ENCODE results near the gene SEC22A. TPM values are rescaled to one million over a fixed set of nuclear protein-coding genes. Genes with fewer than 3 reads are reported as not detected.

SEC22A gene
- total RNA-seq, 5 donors from 2014 or later (not counting 1 experiment from before 2014, with no cell fraction given) = 14.4 to 22.5 (median 18.7) TPM

DNA sequence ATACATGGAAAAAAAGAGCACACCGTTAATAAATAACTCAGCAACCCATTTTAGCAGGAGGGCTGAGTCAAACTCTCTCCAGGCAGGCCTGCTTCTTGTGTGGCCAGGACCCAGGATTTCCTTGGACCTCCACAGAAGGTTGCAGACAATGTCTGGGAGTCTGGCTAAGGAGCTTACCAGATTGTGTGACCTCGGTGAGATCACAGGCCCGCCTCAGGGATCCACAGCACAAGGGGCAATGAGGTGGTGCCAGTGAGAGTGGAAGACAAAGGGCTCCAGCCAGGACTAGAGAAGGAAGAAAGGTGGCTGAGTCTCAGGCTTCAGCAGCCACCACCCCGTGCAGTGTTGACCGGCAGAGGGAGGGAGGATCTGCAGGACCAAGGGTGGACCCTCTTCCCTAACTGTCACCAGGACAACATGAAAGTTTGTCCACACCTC lies 32.2 kb upstream of the SEC22A start:
- POLR2A ChIA-PET = no interaction called here
- ATAC-seq (replicated peaks in 1 of 4) (no peak), DNase-seq (no peak)
- peaks cover 24% of the 10 kb centered on the region for H3K36me3 Mint-ChIP-seq
- 87% methylated on average over 3 of the region's 5 CpGs for WGBS (ENCODE audit: insufficient coverage)
- H3K27me3 Mint-ChIP-seq = no peaks in the 10 kb centered on the region
- peaks cover 0 to under 1% of the 10 kb centered on the region in 2 donors for H3K36me3 ChIP-seq (ENCODE audit: control insufficient read depth in 2 of 2, extremely low read depth in 1 of 2, insufficient read depth in 1 of 2, low read length in 1 of 2)
- no peak overlapping the region for H3K4me3 Mint-ChIP-seq
- peaks cover 4 to 11% (median 6%) of the 10 kb centered on the region in 3 donors for H3K9me3 Mint-ChIP-seq
- no peak overlapping the region for H3K4me3 ChIP-seq (ENCODE audit: control insufficient read depth in 1 of 2, extremely low read depth in 1 of 2, low read length in 1 of 2)
- no peaks in the 10 kb centered on the region for H3K9me3 ChIP-seq
- no peaks in the 10 kb centered on the region for H3K27me3 ChIP-seq (replicated peaks in 1 of 2; ENCODE audit: control insufficient read depth in 2 of 2, extremely low read depth in 1 of 2, insufficient read depth in 2 of 2, low read length in 1 of 2)
- no peaks in the 10 kb centered on the region for H3K4me1 ChIP-seq (ENCODE audit: control insufficient read depth in 1 of 2, extremely low read depth in 1 of 2, insufficient read depth in 2 of 2, low read length in 2 of 2)
- CTCF ChIA-PET = no interaction called here
- no peak overlapping the region for H3K27ac Mint-ChIP-seq
- no peaks in the 10 kb centered on the region for H3K4me1 Mint-ChIP-seq
- no peak overlapping the region for H3K27ac ChIP-seq (ENCODE audit: low read length)

DNA sequence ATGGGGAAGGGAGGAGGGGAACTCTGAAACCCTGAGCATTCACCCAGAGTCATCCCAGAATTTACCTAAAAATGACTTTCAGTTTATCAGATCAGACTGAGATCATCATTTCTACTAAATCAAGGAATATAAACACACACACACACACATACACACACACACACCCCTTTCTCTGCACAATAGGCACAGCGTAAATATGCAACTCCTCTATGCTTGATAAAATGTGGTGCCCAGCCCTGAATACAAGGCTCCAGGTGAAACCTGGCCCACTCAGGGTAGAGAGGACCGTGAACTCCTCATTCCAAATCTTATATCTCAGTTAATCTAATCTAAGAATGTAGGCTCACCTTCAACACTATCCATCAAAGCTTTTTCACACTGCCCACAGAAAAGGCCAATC lies 31.8 kb upstream of the SEC22A start:
- Histone ChIP-seq H3K36me3 (ENCODE audit: control insufficient read depth in 2 of 2, extremely low read depth in 1 of 2, insufficient read depth in 1 of 2, low read length in 1 of 2) (no peaks in the 10 kb centered on the region), H3K9me3 (no peaks in the 10 kb centered on the region), H3K4me3 (ENCODE audit: control insufficient read depth in 1 of 2, extremely low read depth in 1 of 2, low read length in 1 of 2) (no peak overlapping the region), H3K27me3 (replicated peaks in 1 of 2; ENCODE audit: control insufficient read depth in 2 of 2, extremely low read depth in 1 of 2, insufficient read depth in 2 of 2, low read length in 1 of 2) (no peaks in the 10 kb centered on the region), H3K27ac (ENCODE audit: low read length) (no peak overlapping the region), H3K4me1 (ENCODE audit: control insufficient read depth in 1 of 2, extremely low read depth in 1 of 2, insufficient read depth in 2 of 2, low read length in 2 of 2) (no peaks in the 10 kb centered on the region)
- Mint-ChIP-seq H3K4me1 (no peaks in the 10 kb centered on the region), H3K4me3 (no peak overlapping the region), H3K27me3 (no peaks in the 10 kb centered on the region), H3K36me3 (peaks cover 20% of the 10 kb centered on the region), H3K9me3 (peaks cover 3 to 10% (median 5%) of the 10 kb centered on the region in 3 donors), H3K27ac (no peak overlapping the region)
- no peak for DNase-seq
- WGBS (ENCODE audit: insufficient coverage) = no CpG with 5 or more reads among the region's 2 CpGs
- POLR2A ChIA-PET = no interaction called here
- CTCF ChIA-PET = no interaction called here
- ATAC-seq (replicated peaks in 1 of 4) = no peak

DNA sequence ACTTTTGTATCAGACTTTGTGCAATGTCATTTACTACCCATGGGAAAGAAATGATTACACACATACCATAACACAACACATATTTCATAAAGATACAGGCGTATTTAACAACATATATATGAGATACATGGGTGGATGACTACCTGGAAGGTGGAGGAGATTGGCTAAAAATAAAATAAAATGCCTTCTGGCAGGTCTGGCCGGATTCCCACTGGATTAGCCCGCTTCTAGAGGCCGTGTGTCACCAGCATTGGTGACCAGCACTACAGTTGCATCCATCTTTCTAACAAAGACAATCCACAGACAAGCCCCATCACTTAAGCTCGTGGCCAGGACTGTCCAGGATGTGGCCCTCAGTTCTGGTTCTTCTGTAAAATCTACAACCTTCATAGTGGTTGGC lies 21.0 kb upstream of the SEC22A start:
- POLR2A ChIA-PET = no interaction called here
- Histone ChIP-seq H3K36me3 (ENCODE audit: control insufficient read depth in 2 of 2, extremely low read depth in 1 of 2, insufficient read depth in 1 of 2, low read length in 1 of 2) (no peaks in the 10 kb centered on the region), H3K9me3 (no peaks in the 10 kb centered on the region), H3K4me3 (ENCODE audit: control insufficient read depth in 1 of 2, extremely low read depth in 1 of 2, low read length in 1 of 2) (no peak overlapping the region), H3K27me3 (replicated peaks in 1 of 2; ENCODE audit: control insufficient read depth in 2 of 2, extremely low read depth in 1 of 2, insufficient read depth in 2 of 2, low read length in 1 of 2) (no peaks in the 10 kb centered on the region), H3K4me1 (ENCODE audit: control insufficient read depth in 1 of 2, extremely low read depth in 1 of 2, insufficient read depth in 2 of 2, low read length in 2 of 2) (no peaks in the 10 kb centered on the region), H3K27ac (ENCODE audit: low read length) (no peak overlapping the region)
- Mint-ChIP-seq H3K27ac (no peak overlapping the region), H3K4me1 (no peaks in the 10 kb centered on the region), H3K36me3 (peaks cover 7% of the 10 kb centered on the region), H3K4me3 (no peak overlapping the region), H3K27me3 (no peaks in the 10 kb centered on the region), H3K9me3 (peaks cover 8 to 19% (median 10%) of the 10 kb centered on the region in 3 donors)
- CTCF ChIA-PET = no interaction called here
- DNase-seq = no peak
- no CpG with 5 or more reads among the region's 5 CpGs for WGBS (ENCODE audit: insufficient coverage)
- ATAC-seq (replicated peaks in 1 of 4) = no peak

DNA sequence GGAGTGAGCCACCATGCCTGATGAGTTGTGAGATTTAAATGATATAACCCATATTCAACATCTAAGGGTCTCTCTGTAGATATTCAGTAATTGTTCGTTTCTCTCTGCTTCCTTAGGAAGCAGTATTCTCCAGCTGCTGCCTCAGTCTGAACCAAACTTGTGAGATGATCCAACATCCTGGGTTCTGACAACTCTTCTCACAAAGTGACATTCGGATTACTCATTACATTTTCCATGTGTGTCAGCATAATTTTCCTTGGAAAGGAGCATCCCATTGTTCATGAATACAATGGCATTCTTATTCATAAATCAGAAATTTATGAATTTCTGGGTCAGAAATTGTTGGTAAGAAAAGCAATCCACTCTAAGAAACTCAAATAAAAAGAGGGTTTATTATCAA lies 15.0 kb upstream of the SEC22A start:
- ChIA-PET CTCF (no interaction called here), POLR2A (no interaction called here)
- Histone ChIP-seq H3K36me3 (ENCODE audit: control insufficient read depth in 2 of 2, extremely low read depth in 1 of 2, insufficient read depth in 1 of 2, low read length in 1 of 2) (no peaks in the 10 kb centered on the region), H3K4me3 (ENCODE audit: control insufficient read depth in 1 of 2, extremely low read depth in 1 of 2, low read length in 1 of 2) (no peak overlapping the region), H3K27me3 (replicated peaks in 1 of 2; ENCODE audit: control insufficient read depth in 2 of 2, extremely low read depth in 1 of 2, insufficient read depth in 2 of 2, low read length in 1 of 2) (peaks cover 0 to 3% of the 10 kb centered on the region in 2 experiments), H3K27ac (ENCODE audit: low read length) (no peak overlapping the region), H3K4me1 (ENCODE audit: control insufficient read depth in 1 of 2, extremely low read depth in 1 of 2, insufficient read depth in 2 of 2, low read length in 2 of 2) (no peaks in the 10 kb centered on the region), H3K9me3 (no peaks in the 10 kb centered on the region)
- Mint-ChIP-seq H3K4me1 (no peaks in the 10 kb centered on the region), H3K9me3 (peaks cover 6 to 14% (median 10%) of the 10 kb centered on the region in 3 donors), H3K27ac (no peak overlapping the region), H3K4me3 (no peak overlapping the region), H3K36me3 (peaks cover 5% of the 10 kb centered on the region), H3K27me3 (peaks cover 0 to 6% of the 10 kb centered on the region in 2 donors)
- DNase-seq (no peak), ATAC-seq (replicated peaks in 1 of 4) (no peak)
- WGBS (ENCODE audit: insufficient coverage) = no CpG with 5 or more reads among the region's 2 CpGs

DNA sequence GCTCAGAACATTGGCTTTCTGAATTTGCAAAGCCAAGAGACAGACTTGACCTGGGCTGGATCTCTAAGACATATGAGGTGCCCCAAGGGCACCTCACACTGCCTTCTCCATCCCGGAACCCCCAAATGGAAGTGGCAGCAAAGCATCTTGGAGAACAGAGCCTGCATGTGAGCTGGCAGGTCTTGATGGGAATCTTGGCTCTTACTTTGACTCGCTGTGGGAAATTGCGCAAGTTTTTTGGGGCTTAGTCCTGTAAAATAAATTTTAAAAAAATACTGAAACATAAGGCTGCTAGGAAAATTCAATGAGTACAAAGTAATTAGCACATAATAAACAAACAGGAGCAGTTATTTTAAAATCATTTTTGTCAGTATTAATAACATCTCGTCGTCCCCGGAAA lies 13.7 kb upstream of the SEC22A start:
- H3K9me3 Mint-ChIP-seq = peaks cover 0 to 6% (median 3%) of the 10 kb centered on the region in 3 donors
- Histone ChIP-seq H3K27me3 (replicated peaks in 1 of 2; ENCODE audit: control insufficient read depth in 2 of 2, extremely low read depth in 1 of 2, insufficient read depth in 2 of 2, low read length in 1 of 2) (peaks cover 0 to 3% of the 10 kb centered on the region in 2 experiments), H3K27ac (ENCODE audit: low read length) (no peak overlapping the region), H3K36me3 (ENCODE audit: control insufficient read depth in 2 of 2, extremely low read depth in 1 of 2, insufficient read depth in 1 of 2, low read length in 1 of 2) (no peaks in the 10 kb centered on the region), H3K4me1 (ENCODE audit: control insufficient read depth in 1 of 2, extremely low read depth in 1 of 2, insufficient read depth in 2 of 2, low read length in 2 of 2) (no peaks in the 10 kb centered on the region), H3K4me3 (ENCODE audit: control insufficient read depth in 1 of 2, extremely low read depth in 1 of 2, low read length in 1 of 2) (no peak overlapping the region), H3K9me3 (no peaks in the 10 kb centered on the region)
- DNase-seq (no peak), ATAC-seq (replicated peaks in 1 of 4) (no peak)
- ChIA-PET CTCF (no interaction called here), POLR2A (interaction anchor here in 1 of 2 donors (0.6 kb wide), 1 partner anchor 39 kb away, joined by 3 read pairs; no protein-coding TSS in a partner anchor)
- H3K4me3 Mint-ChIP-seq = no peak overlapping the region
- 100% methylated on average over 1 of the region's 6 CpGs for WGBS (ENCODE audit: insufficient coverage)
- peaks cover 0 to 6% of the 10 kb centered on the region in 2 donors for H3K27me3 Mint-ChIP-seq
- H3K4me1 Mint-ChIP-seq = no peaks in the 10 kb centered on the region
- H3K36me3 Mint-ChIP-seq = no peaks in the 10 kb centered on the region
- H3K27ac Mint-ChIP-seq = no peak overlapping the region

DNA sequence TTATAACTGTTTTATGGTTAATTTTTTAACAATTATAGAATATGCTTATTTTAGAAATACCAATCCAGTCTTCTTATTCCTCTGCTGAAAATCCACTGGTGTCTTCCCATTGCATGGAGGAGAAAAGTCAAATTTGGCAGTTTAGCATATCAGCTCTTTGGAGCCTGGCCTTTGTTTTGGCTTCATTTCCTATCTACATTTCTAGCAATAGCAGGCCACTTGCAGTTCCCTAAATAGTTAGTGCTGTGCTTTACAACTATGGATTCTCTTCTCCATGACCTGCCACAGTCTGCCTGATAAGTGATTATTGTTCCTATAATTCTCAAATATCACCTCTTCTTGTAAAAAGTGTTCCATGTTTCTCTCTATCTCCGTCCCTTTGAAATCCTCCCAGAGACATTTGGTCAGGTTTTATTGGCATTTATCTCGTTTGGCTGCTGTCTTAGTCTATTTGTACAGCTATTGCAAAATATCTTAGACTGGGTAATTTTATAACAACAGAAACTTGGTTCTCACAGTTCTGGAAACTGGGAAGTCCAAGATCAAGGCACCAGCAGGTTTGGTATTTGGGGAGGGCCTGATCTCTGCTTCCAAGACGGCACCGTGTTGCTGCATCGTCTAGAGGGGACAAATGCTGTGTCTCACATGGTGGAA lies 8.2 kb upstream of the SEC22A start:
- Histone ChIP-seq H3K27me3 (replicated peaks in 1 of 2; ENCODE audit: control insufficient read depth in 2 of 2, extremely low read depth in 1 of 2, insufficient read depth in 2 of 2, low read length in 1 of 2) (no peaks in the 10 kb centered on the region), H3K4me3 (ENCODE audit: control insufficient read depth in 1 of 2, extremely low read depth in 1 of 2, low read length in 1 of 2) (no peak overlapping the region), H3K9me3 (no peaks in the 10 kb centered on the region), H3K27ac (ENCODE audit: low read length) (no peak overlapping the region), H3K36me3 (ENCODE audit: control insufficient read depth in 2 of 2, extremely low read depth in 1 of 2, insufficient read depth in 1 of 2, low read length in 1 of 2) (no peaks in the 10 kb centered on the region), H3K4me1 (ENCODE audit: control insufficient read depth in 1 of 2, extremely low read depth in 1 of 2, insufficient read depth in 2 of 2, low read length in 2 of 2) (no peaks in the 10 kb centered on the region)
- Mint-ChIP-seq H3K9me3 (peaks cover 0 to 3% (median 0%) of the 10 kb centered on the region in 3 donors), H3K36me3 (no peaks in the 10 kb centered on the region), H3K4me1 (no peaks in the 10 kb centered on the region), H3K27me3 (no peaks in the 10 kb centered on the region), H3K4me3 (no peak overlapping the region), H3K27ac (no peak overlapping the region)
- 60% methylated on average over 1 of the region's 5 CpGs for WGBS (ENCODE audit: insufficient coverage)
- ATAC-seq (replicated peaks in 1 of 4) = no peak
- no peak for DNase-seq
- POLR2A ChIA-PET = interaction anchor here in 1 of 2 donors (0.6 kb wide), 1 partner anchor 68 kb away, joined by 3 read pairs; no protein-coding TSS in a partner anchor
- CTCF ChIA-PET = no interaction called here
